HCT116 (cell line): ENCODE data around the gene TXNL4B. TPM values are rescaled to one million over a fixed set of nuclear protein-coding genes. Genes with fewer than 3 reads are reported as not detected.

Experiments
- ATAC-seq: fragments of 200-7000 bp; cut with Tn5 transposase; 2 replicates; pipeline ENCODE4 v1.9.1; 2020; ENCODE audit warnings: mild to moderate bottlenecking, moderate library complexity
- BruUV-seq: library from RNA; stranded (reverse); fragments of 400-500 nt; replicated peaks from 2 replicates; lab custom pipeline; 2021; lab: Mats Ljungman, UMichigan
- CTCF ChIA-PET: fragments of 300-600 bp; sonication (Branson Sonifier 250); formaldehyde crosslinking; loops from one replicate; lab custom pipeline; 2021; ENCODE audit warnings: antibody characterized with exemption; lab: Charles Lee
- POLR2A ChIA-PET: fragments of 300-600, 350-600 bp; sonication (Branson Sonifier 250); formaldehyde crosslinking; loops from one replicate; lab custom pipeline; 2021; ENCODE audit warnings: antibody characterized with exemption; lab: Charles Lee
- RAD21 ChIA-PET, 2 experiments: fragments of 300-600 bp; sonication (Branson Sonifier 250); formaldehyde crosslinking; loops; one replicate each; lab custom pipeline; 2023; ENCODE audit warnings: low total read pairs in 2 of 2; ENCODE audit not compliant: uncharacterized antibody in 2 of 2, unreplicated experiment in 2 of 2, low non-redundant PET in 1 of 2; lab: Charles Lee
- DNase-seq: peaks from one replicate; pipeline ENCODE4 v3.0.0-alpha.2; 2010; ENCODE audit warnings: low read depth, low spot score
- H2AFZ ChIP-seq: fragments of 200-600 bp; shearing (Covaris generic), sonication (generic); 2 replicates; pipeline ENCODE4 v1.6.1; 2017; ENCODE audit warnings: low read depth, mixed run types, mixed read lengths, antibody characterized with exemption, low read length; ENCODE audit not compliant: poor library complexity, severe bottlenecking
- H3K27ac ChIP-seq: 2 replicates; pipeline ENCODE4 v1.5.1; 2012; ENCODE audit warnings: low read depth, low read length
- H3K27me3 ChIP-seq: fragments of 200-600 bp; sonication (generic); 2 replicates; pipeline ENCODE4 v1.6.1; 2016; ENCODE audit warnings: mixed run types, low read length, mixed read lengths; ENCODE audit not compliant: insufficient read depth
- H3K36me3 ChIP-seq, 2 experiments: fragments of 200-500 bp in 1 of 2; fragments of 200-600 bp in 1 of 2; sonication (Bioruptor generic) in 1 of 2; sonication (generic) in 1 of 2; 2 replicates each; pipeline versions ENCODE4 v1.5.1 to v1.6.1; 2014 to 2016; ENCODE audit warnings: low read length in 2 of 2, inconsistent platforms in 1 of 2, mixed read lengths in 1 of 2, mixed run types in 1 of 2; ENCODE audit not compliant: insufficient read depth in 2 of 2, control insufficient read depth in 1 of 2
- H3K4me1 ChIP-seq, 2 experiments: fragments of 200-600 bp in 1 of 2; sonication (generic) in 1 of 2; 2 replicates each; pipeline versions ENCODE4 v1.5.1 to v1.6.1; 2012 to 2017; ENCODE audit warnings: low read length in 2 of 2, inconsistent platforms in 1 of 2, mild to moderate bottlenecking in 1 of 2, mixed read lengths in 1 of 2, mixed run types in 1 of 2, moderate library complexity in 1 of 2; ENCODE audit not compliant: insufficient read depth in 2 of 2, control insufficient read depth in 1 of 2
- H3K4me2 ChIP-seq: fragments of 200-600 bp; sonication (generic); 2 replicates; pipeline ENCODE4 v1.6.1; 2017; ENCODE audit warnings: mixed run types, low read length, mixed read lengths
- H3K4me3 ChIP-seq, 2 experiments: fragments of 200-600 bp in 1 of 2; sonication (generic) in 1 of 2; replicated peaks in 1 of 2; 2 replicates each; pipeline ENCODE4 v1.5.1; 2011 to 2016; ENCODE audit warnings: low read length in 2 of 2, control low read depth in 1 of 2, low read depth in 1 of 2, mild to moderate bottlenecking in 1 of 2, mixed read lengths in 1 of 2, mixed run types in 1 of 2
- H3K79me2 ChIP-seq: fragments of 200-600 bp; sonication (generic); 2 replicates; pipeline ENCODE4 v1.6.1; 2017; ENCODE audit warnings: mild to moderate bottlenecking, mixed run types, low read length, moderate library complexity, mixed read lengths; ENCODE audit not compliant: insufficient read depth
- H3K9ac ChIP-seq: fragments of 200-600 bp; sonication (generic); 2 replicates; pipeline ENCODE4 v1.6.1; 2016; ENCODE audit warnings: low read length, mixed read lengths
- H3K9me2 ChIP-seq: fragments of 200-600 bp; sonication (generic), shearing (Covaris generic); 2 replicates; pipeline ENCODE4 v1.6.1; 2017; ENCODE audit warnings: mixed run types, mild to moderate bottlenecking, moderate library complexity; ENCODE audit not compliant: insufficient read depth
- H3K9me3 ChIP-seq, 2 experiments: fragments of 200-500 bp in 1 of 2; fragments of 200-600 bp in 1 of 2; sonication (Bioruptor generic) in 1 of 2; sonication (generic) in 1 of 2; 2 replicates each; pipeline ENCODE4 v1.6.1; 2014 to 2017; ENCODE audit warnings: low read length in 2 of 2, mixed read lengths in 2 of 2, inconsistent platforms in 1 of 2, low read depth in 1 of 2, mild to moderate bottlenecking in 1 of 2, mixed run types in 1 of 2, moderate library complexity in 1 of 2; ENCODE audit not compliant: control insufficient read depth in 1 of 2, insufficient read depth in 1 of 2
- H4K20me1 ChIP-seq: fragments of 200-600 bp; sonication (generic), shearing (Covaris generic); 2 replicates; pipeline ENCODE4 v1.6.1; 2017; ENCODE audit warnings: mixed run types, mild to moderate bottlenecking, moderate library complexity; ENCODE audit not compliant: insufficient read depth
- ATF3 ChIP-seq: IDR thresholded peaks from 2 replicates; pipeline ENCODE4 v1.6.1; 2012
- CBX3 ChIP-seq: IDR thresholded peaks from 2 replicates; pipeline ENCODE4 v1.6.1; 2012; ENCODE audit warnings: low read depth
- CEBPB ChIP-seq: IDR thresholded peaks from 2 replicates; pipeline ENCODE4 v1.6.1; 2012; ENCODE audit warnings: low read depth
- CTCF ChIP-seq, 3 experiments: fragments of 200-600 bp in 1 of 3; sonication (generic) in 1 of 3; IDR thresholded peaks in 2 of 3; conservative IDR thresholded peaks in 1 of 3; 2 replicates each; pipeline ENCODE4 v1.5.1; 2012 to 2017; ENCODE audit warnings: low read depth in 2 of 3, low read length in 2 of 3, antibody characterized with exemption in 1 of 3, borderline replicate concordance in 1 of 3, control low read depth in 1 of 3, mild to moderate bottlenecking in 1 of 3, mixed read lengths in 1 of 3, mixed run types in 1 of 3, moderate library complexity in 1 of 3; ENCODE audit not compliant: insufficient read depth in 1 of 3
- EGR1 ChIP-seq: IDR thresholded peaks from 2 replicates; pipeline ENCODE4 v1.6.1; 2012; ENCODE audit warnings: low read depth
- EZH2 ChIP-seq: fragments of 200-600 bp; sonication (generic); IDR thresholded peaks from 2 replicates; pipeline ENCODE4 v1.6.1; 2017; ENCODE audit warnings: antibody characterized with exemption, mixed run types
- FOSL1 ChIP-seq: IDR thresholded peaks from 2 replicates; pipeline ENCODE4 v1.6.1; 2012; ENCODE audit warnings: low read depth
- JUND ChIP-seq: IDR thresholded peaks from 2 replicates; pipeline ENCODE4 v1.6.1; 2012
- MAX ChIP-seq: IDR thresholded peaks from 2 replicates; pipeline ENCODE4 v1.6.1; 2012
- POLR2A ChIP-seq: IDR thresholded peaks from 2 replicates; pipeline ENCODE4 v1.7.0; 2011; ENCODE audit warnings: borderline replicate concordance; ENCODE audit not compliant: insufficient read depth, insufficient read length; ENCODE audit errors: extremely low read depth
- POLR2AphosphoS5 ChIP-seq: IDR thresholded peaks from 2 replicates; pipeline ENCODE4 v1.6.1; 2011; ENCODE audit warnings: mild to moderate bottlenecking, low read depth, low read length, moderate library complexity
- REST ChIP-seq: IDR thresholded peaks from 2 replicates; pipeline ENCODE4 v1.6.1; 2012; ENCODE audit warnings: low read depth
- SP1 ChIP-seq: IDR thresholded peaks from 2 replicates; pipeline ENCODE4 v1.6.1; 2012; ENCODE audit warnings: low read depth
- SRF ChIP-seq: IDR thresholded peaks from 2 replicates; pipeline ENCODE4 v1.6.1; 2012; ENCODE audit warnings: low read depth
- TCF7L2 ChIP-seq: IDR thresholded peaks from 2 replicates; pipeline ENCODE4 v1.7.0; 2011; ENCODE audit warnings: borderline replicate concordance, inconsistent platforms; ENCODE audit not compliant: insufficient read depth, insufficient read length; ENCODE audit errors: extremely low read depth
- ZFX ChIP-seq: fragments of 450-650 bp; IDR thresholded peaks from 2 replicates; pipeline ENCODE4 v1.6.1; 2017
- ZNF274 ChIP-seq: fragments of 200-500 bp; sonication (Bioruptor generic); IDR thresholded peaks from 2 replicates; pipeline ENCODE4 v1.6.1; 2014; ENCODE audit warnings: mild to moderate bottlenecking, low read depth, low read length, inconsistent platforms
- intact Hi-C: fragments of 100-400 bp; cut with micrococcal nuclease; formaldehyde crosslinking; loops from 2 replicates; pipeline ENCODE4 v1.10.0; 2022
- total RNA-seq: library from RNA; stranded (reverse); gene quantifications from one replicate; pipeline ENCODE4 v1.2.1, GENCODE V29; 2021; ENCODE audit not compliant: unreplicated experiment

The TXNL4B gene
- total RNA-seq, 1 experiment from 2014 or later: 15.5 TPM

- ATAC-seq: no peak
- no peak for TF ChIP-seq SP1
- no peak for TF ChIP-seq ZNF274
- TF ChIP-seq CEBPB: no peak
- TF ChIP-seq POLR2AphosphoS5: no peak
- no peak for TF ChIP-seq EGR1
- no peak for TF ChIP-seq ZFX
- TF ChIP-seq MAX: no peak
- no peak for TF ChIP-seq POLR2A
- TF ChIP-seq FOSL1: no peak
- no peak for TF ChIP-seq TCF7L2
- TF ChIP-seq CBX3: no peak
- TF ChIP-seq EZH2: no peak
- TF ChIP-seq ATF3: no peak
- no peak for TF ChIP-seq SRF
- TF ChIP-seq CTCF (IDR thresholded peaks at IDR 0.05 in 2 of 3, conservative IDR thresholded peaks at IDR 0.05 in 1 of 3; ENCODE audit: borderline replicate concordance in 1 of 3, insufficient read depth in 1 of 3, low read depth in 2 of 3, low read length in 2 of 3): no peak
- no peak for TF ChIP-seq REST
- no peak for TF ChIP-seq JUND
- TF ChIP-seq, all 23 proteins: peak for 0
- no peak overlapping the region for H3K4me3 ChIP-seq
- no peaks in the 10 kb centered on the region for H3K9me3 ChIP-seq
- H3K27ac ChIP-seq: no peak overlapping the region
- intact Hi-C loops: no loop called here
- no peak overlapping the region for H3K4me2 ChIP-seq
- H2AFZ ChIP-seq: no peak overlapping the region
- peaks cover 15% of the 10 kb centered on the region for H3K79me2 ChIP-seq
- no peaks in the 10 kb centered on the region for H3K4me1 ChIP-seq
- no TSS peak for BruUV-seq
- RAD21 ChIA-PET: no interaction called here
- CTCF ChIA-PET: no interaction called here
- no peak overlapping the region for H3K9ac ChIP-seq
- peaks cover 64% of the 10 kb centered on the region in 2 experiments for H3K36me3 ChIP-seq
- H3K27me3 ChIP-seq: no peaks in the 10 kb centered on the region
- H3K9me2 ChIP-seq: no peaks in the 10 kb centered on the region
- DNase-seq: no peak
- POLR2A ChIA-PET: no interaction called here
- H4K20me1 ChIP-seq: no peaks in the 10 kb centered on the region
Observed at GRCh38 chr16:72101195-72101594, 7.8 kb upstream of the TXNL4B start.
